HG03196 (cell line): ENCODE measurements around the gene TRAPPC8.

Experiments used
- ATAC-seq: cut with Tn5 transposase; IDR thresholded peaks from one replicate; pipeline ENCODE4 v1.9.1; 2021; ENCODE audit not compliant: unreplicated experiment

TRAPPC8 gene

DNA sequence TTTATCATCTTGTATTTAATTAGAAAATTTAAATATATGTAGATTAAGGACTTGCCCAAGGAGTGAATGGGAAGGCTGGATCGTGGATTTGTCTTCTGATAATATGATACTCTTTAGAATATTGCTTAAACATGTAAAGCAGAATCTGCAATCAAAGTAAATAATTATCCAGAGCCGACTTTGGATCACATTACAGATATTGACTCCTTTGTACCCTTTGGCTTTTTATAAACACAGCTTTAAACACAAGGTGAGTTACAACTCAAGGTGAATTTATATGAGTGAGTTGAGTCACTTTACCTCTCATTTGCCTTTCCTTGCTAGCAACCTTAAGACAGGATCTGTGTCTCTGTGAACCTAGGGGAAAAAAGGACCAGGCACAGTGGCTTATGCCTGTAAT, 144.5 kb downstream of the TRAPPC8 start:
- no peak for ATAC-seq

- ATAC-seq: no peak
These were observed 147.2 kb downstream of the TRAPPC8 start for GRCh38 chr18:31795747-31796146.

DNA sequence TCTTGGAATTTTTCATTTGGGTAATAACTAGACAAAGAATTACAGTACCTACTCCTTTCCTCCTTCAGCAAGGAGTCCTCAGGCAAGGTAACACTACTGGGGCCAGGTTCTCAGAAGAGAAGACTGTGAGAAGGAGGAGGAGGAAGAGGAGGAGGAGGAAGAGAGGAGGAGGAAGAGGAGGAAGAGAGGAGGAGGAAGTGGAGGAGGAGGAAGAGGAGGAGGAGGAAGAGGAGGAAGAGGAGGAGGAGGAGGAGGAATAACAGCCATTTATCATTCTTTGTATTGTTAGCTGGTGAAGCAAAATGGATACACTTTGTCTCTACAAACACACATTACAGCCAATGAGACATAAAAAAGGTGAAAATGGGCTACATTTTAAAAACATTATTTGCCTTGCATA, 149.4 kb downstream of the TRAPPC8 start:
- no peak for ATAC-seq

- no peak for ATAC-seq
These were observed 150.4 kb downstream of the TRAPPC8 start for GRCh38 chr18:31792580-31792911.

DNA sequence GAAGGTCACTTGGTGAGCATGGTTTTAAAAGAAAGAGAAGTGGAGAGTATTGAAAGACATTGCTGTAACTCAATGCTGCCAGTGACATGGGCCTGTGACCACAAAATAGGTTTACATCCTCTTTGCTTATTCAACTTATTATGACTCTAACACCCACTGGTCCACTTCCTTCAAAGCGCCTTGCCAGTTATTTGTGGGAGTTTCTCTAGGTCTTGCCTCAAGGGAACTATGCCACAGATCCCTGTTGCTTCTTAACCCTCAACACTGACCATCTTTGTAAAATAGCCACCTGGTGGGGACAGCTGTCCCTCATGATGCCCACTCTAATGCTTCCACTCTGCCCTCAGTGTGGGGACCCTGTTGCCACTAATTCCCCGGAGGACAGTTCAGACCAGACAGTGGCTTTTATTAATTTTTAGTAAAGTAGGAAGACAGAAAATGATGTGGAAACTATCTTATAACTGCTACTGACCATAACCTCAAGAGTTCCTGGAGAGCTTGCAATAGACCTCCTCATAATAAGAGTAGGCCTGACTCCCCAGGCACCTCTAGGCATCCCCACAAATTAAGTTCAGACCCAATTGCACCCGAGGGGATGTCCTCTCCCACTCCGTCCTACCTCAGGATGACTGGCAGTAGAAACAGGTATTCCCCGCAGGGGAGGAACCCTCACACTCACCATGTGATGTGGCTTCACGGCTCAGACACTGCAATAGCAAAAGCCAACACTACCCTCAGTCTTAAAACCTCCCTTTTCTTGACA, 150.9 kb downstream of the TRAPPC8 start:
- ATAC-seq: peak; percentile 94

DNA sequence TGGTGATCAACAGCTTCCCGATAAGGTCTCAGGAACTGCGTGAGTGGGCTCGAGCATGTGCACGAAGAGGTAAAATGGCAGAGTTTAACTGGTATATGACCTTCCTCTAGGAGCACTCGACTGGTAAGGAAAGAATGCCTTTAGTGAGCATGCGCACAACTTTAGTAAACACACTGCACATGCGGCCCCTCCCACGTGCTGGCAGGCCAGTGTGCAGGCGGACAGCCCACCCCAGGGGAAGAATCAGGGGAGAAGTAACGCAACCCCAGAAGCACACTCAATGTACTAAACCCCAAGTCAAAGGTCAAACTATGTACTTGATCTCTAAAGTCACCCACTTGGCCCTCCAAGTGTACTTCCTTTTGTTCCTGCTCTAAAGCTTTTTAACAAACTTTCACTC, 153.5 kb downstream of the TRAPPC8 start:
- no peak for ATAC-seq

- no peak for ATAC-seq
These were observed 159.9 kb downstream of the TRAPPC8 start for GRCh38 chr18:31783059-31783458.
